ENCODE measurements around the gene CTDNEP1. TPM values are rescaled to one million over a fixed set of nuclear protein-coding genes. Genes with fewer than 3 reads are reported as not detected.

The CTDNEP1 gene
- total RNA-seq, 1 donor from 2014 or later, result 103 TPM

DNA sequence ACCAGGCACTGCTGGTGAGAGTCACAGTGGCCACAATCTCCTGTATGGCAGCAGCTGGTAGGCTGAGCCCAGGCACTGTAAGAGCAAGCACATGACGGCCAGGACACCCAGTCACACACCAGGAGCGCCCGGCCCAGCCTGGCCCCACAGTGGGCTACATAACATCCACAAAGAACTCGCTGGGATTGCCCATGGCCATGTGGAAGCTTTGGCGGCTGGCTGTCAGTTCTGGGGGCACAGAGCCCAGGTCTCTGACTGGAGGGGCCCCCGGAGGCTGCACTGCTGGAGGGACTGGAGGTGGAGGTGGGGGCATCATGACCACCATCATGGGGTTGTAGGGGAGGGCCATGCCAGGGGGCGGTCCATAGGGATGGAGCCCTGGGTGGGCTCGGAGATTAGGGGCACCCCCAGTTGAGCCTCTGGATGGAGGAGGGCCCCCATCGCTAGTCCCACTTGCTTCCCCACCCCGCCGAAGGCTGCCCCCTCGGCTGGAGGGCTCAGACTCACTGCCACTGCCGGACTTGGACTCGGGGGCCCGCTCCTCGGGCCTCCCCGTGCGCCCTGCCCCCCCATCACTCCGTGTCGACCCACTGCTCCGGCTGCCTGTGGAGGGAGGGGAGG is 25.7 kb downstream of the CTDNEP1 start:
- no peak overlapping the region for H3K4me3 Mint-ChIP-seq (ENCODE audit: unreplicated experiment)

DNA sequence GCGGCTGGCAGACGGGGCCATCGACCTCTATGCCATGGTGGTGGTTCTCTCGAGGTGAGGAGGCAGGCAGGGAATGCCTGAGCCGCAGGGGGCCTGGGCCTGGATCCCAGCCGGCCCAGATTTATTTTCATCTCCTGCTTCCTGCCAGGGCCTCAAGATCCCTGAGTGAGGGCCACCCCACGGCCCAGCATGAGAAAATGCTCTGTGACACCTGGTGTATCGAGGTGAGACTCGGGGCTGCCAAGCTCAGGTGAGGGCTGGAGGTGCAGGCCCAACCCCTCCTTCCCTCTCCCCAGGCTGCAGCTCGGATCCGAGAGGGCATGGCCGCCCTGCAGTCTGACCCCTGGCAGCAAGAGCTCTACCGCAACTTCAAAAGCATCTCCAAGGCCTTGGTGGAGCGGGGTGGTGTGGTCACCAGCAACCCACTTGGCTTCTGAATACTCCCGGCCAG is 26.8 kb downstream of the CTDNEP1 start:
- peaks cover 16% of the 10 kb centered on the region for H3K36me3 ChIP-seq (ENCODE audit: insufficient read depth, low read length)
- H4K20me1 ChIP-seq (ENCODE audit: insufficient read depth, low read length), result peaks cover 74% of the 10 kb centered on the region
- H3K27me3 ChIP-seq (ENCODE audit: insufficient read depth, low read length), result no peaks in the 10 kb centered on the region
- DNase-seq (ENCODE audit: low read depth) (no peak), FAIRE-seq (no peak)
- H2AFZ ChIP-seq (ENCODE audit: low read depth, low read length), result no peak overlapping the region
- H3K9ac ChIP-seq (ENCODE audit: low read length), result no peak overlapping the region
- Mint-ChIP-seq H3K4me3 (ENCODE audit: unreplicated experiment) (no peak overlapping the region), H3K36me3 (ENCODE audit: low read depth, unreplicated experiment) (peaks cover 31% of the 10 kb centered on the region), H3K4me1 (ENCODE audit: low read depth, unreplicated experiment) (peaks cover 18% of the 10 kb centered on the region), H3K27ac (ENCODE audit: unreplicated experiment) (peak overlapping the region; percentile 75), H3K27me3 (ENCODE audit: low read depth, unreplicated experiment) (no peaks in the 10 kb centered on the region), H3K9me3 (ENCODE audit: unreplicated experiment) (no peaks in the 10 kb centered on the region)
- TF ChIP-seq, protein P1, sequence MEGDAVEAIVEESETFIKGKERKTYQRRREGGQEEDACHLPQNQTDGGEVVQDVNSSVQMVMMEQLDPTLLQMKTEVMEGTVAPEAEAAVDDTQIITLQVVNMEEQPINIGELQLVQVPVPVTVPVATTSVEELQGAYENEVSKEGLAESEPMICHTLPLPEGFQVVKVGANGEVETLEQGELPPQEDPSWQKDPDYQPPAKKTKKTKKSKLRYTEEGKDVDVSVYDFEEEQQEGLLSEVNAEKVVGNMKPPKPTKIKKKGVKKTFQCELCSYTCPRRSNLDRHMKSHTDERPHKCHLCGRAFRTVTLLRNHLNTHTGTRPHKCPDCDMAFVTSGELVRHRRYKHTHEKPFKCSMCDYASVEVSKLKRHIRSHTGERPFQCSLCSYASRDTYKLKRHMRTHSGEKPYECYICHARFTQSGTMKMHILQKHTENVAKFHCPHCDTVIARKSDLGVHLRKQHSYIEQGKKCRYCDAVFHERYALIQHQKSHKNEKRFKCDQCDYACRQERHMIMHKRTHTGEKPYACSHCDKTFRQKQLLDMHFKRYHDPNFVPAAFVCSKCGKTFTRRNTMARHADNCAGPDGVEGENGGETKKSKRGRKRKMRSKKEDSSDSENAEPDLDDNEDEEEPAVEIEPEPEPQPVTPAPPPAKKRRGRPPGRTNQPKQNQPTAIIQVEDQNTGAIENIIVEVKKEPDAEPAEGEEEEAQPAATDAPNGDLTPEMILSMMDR (IDR thresholded peaks at IDR 0.05; ENCODE audit: insufficient read depth, low read depth, low read length), result no peak
- no peak for TF ChIP-seq EZH2 (IDR thresholded peaks at IDR 0.05; ENCODE audit: insufficient read depth, low read length)
- no peak overlapping the region for H3K4me2 ChIP-seq (ENCODE audit: low read length)
- peaks cover 45% of the 10 kb centered on the region for H3K79me2 ChIP-seq (ENCODE audit: insufficient read depth, low read length)
- no peaks in the 10 kb centered on the region for H3K9me3 ChIP-seq (ENCODE audit: insufficient read depth, low read depth, low read length)
- H3K27ac ChIP-seq (ENCODE audit: low read depth, low read length), result no peak overlapping the region
- H3K4me3 ChIP-seq (ENCODE audit: insufficient read depth, low read depth, low read length), result no peak overlapping the region
- peaks cover 13% of the 10 kb centered on the region for H3K4me1 ChIP-seq (ENCODE audit: insufficient read depth, low read length)

More for the DNA sequence above, 25.7 kb downstream of the CTDNEP1 start:
- Histone ChIP-seq H3K9ac (ENCODE audit: low read length) (no peak overlapping the region), H3K9me3 (ENCODE audit: insufficient read depth, low read depth, low read length) (no peaks in the 10 kb centered on the region), H3K79me2 (ENCODE audit: insufficient read depth, low read length) (peaks cover 45% of the 10 kb centered on the region), H3K4me3 (ENCODE audit: insufficient read depth, low read depth, low read length) (no peak overlapping the region), H2AFZ (ENCODE audit: low read depth, low read length) (no peak overlapping the region), H3K36me3 (ENCODE audit: insufficient read depth, low read length) (peaks cover 16% of the 10 kb centered on the region), H3K4me2 (ENCODE audit: low read length) (no peak overlapping the region), H3K4me1 (ENCODE audit: insufficient read depth, low read length) (peaks cover 7% of the 10 kb centered on the region), H3K27ac (ENCODE audit: low read depth, low read length) (no peak overlapping the region), H3K27me3 (ENCODE audit: insufficient read depth, low read length) (no peaks in the 10 kb centered on the region), H4K20me1 (ENCODE audit: insufficient read depth, low read length) (peaks cover 78% of the 10 kb centered on the region)
- FAIRE-seq (no peak), DNase-seq (ENCODE audit: low read depth) (no peak)
- H3K36me3 Mint-ChIP-seq (ENCODE audit: low read depth, unreplicated experiment), result peaks cover 31% of the 10 kb centered on the region
- H3K27ac Mint-ChIP-seq (ENCODE audit: unreplicated experiment), result no peak overlapping the region
- TF ChIP-seq, protein P1 (IDR thresholded peaks at IDR 0.05; ENCODE audit: insufficient read depth, low read depth, low read length), result no peak
- no peak for TF ChIP-seq EZH2 (IDR thresholded peaks at IDR 0.05; ENCODE audit: insufficient read depth, low read length)
- H3K9me3 Mint-ChIP-seq (ENCODE audit: unreplicated experiment), result peaks cover under 1% of the 10 kb centered on the region
- H3K27me3 Mint-ChIP-seq (ENCODE audit: low read depth, unreplicated experiment), result no peaks in the 10 kb centered on the region
- H3K4me1 Mint-ChIP-seq (ENCODE audit: low read depth, unreplicated experiment), result peaks cover 18% of the 10 kb centered on the region

- no peak overlapping the region for H2AFZ ChIP-seq (ENCODE audit: low read depth, low read length)
- Mint-ChIP-seq H3K36me3 (ENCODE audit: low read depth, unreplicated experiment) (peaks cover 31% of the 10 kb centered on the region), H3K4me1 (ENCODE audit: low read depth, unreplicated experiment) (peaks cover 23% of the 10 kb centered on the region), H3K4me3 (ENCODE audit: unreplicated experiment) (peak overlapping the region; percentile 47), H3K9me3 (ENCODE audit: unreplicated experiment) (no peaks in the 10 kb centered on the region), H3K27ac (ENCODE audit: unreplicated experiment) (no peak overlapping the region), H3K27me3 (ENCODE audit: low read depth, unreplicated experiment) (no peaks in the 10 kb centered on the region)
- peaks cover 17% of the 10 kb centered on the region for H3K4me1 ChIP-seq (ENCODE audit: insufficient read depth, low read length)
- no peak for DNase-seq (ENCODE audit: low read depth)
- no peak for FAIRE-seq
- H3K79me2 ChIP-seq (ENCODE audit: insufficient read depth, low read length), result peaks cover 39% of the 10 kb centered on the region
- no peak overlapping the region for H3K4me2 ChIP-seq (ENCODE audit: low read length)
- no peaks in the 10 kb centered on the region for H3K9me3 ChIP-seq (ENCODE audit: insufficient read depth, low read depth, low read length)
- TF ChIP-seq EZH2 (IDR thresholded peaks at IDR 0.05; ENCODE audit: insufficient read depth, low read length), result no peak
- TF ChIP-seq, protein P1 (IDR thresholded peaks at IDR 0.05; ENCODE audit: insufficient read depth, low read depth, low read length), result no peak
- H3K9ac ChIP-seq (ENCODE audit: low read length), result no peak overlapping the region
- H3K4me3 ChIP-seq (ENCODE audit: insufficient read depth, low read depth, low read length), result no peak overlapping the region
- H3K36me3 ChIP-seq (ENCODE audit: insufficient read depth, low read length), result peaks cover 16% of the 10 kb centered on the region
- H3K27ac ChIP-seq (ENCODE audit: low read depth, low read length), result no peak overlapping the region
- peaks cover 69% of the 10 kb centered on the region for H4K20me1 ChIP-seq (ENCODE audit: insufficient read depth, low read length)
- no peaks in the 10 kb centered on the region for H3K27me3 ChIP-seq (ENCODE audit: insufficient read depth, low read length)
These were observed 27.4 kb downstream of the CTDNEP1 start for GRCh38 chr17:7224110-7224509.

All from astrocyte (in vitro differentiated cells and primary cell).